HepG2 (cell line): Measurements from ENCODE around the gene HHATL. TPM values are rescaled to one million over a fixed set of nuclear protein-coding genes. Genes with fewer than 3 reads are reported as not detected.
A peak's percentile ranks its signal among the peaks of the same experiment; 100 is the strongest.

Experiments
- ARNTL ChIP-seq: sonication (generic); formaldehyde crosslinking; IDR thresholded peaks from 2 replicates; pipeline ENCODE4 v1.4.0; 2020; ENCODE audit warnings: mild to moderate bottlenecking, missing genetic modification reagents
- ATF5 ChIP-seq: sonication (generic); formaldehyde crosslinking; IDR thresholded peaks from 2 replicates; pipeline ENCODE4 v1.4.0; 2020; ENCODE audit warnings: mild to moderate bottlenecking, low read depth, missing genetic modification reagents
- BCL6 ChIP-seq: IDR thresholded peaks from 2 replicates; pipeline ENCODE4 v1.6.1; 2016; ENCODE audit warnings: missing genetic modification reagents, missing compliant biosample characterization
- CREBL2 ChIP-seq: sonication (generic); formaldehyde crosslinking; IDR thresholded peaks from 2 replicates; pipeline ENCODE4 v1.8.1; 2023; ENCODE audit warnings: missing genetic modification reagents, mild to moderate bottlenecking, borderline replicate concordance
- HNF1B ChIP-seq: sonication (generic); formaldehyde crosslinking; IDR thresholded peaks from 2 replicates; pipeline ENCODE4 v1.5.1; 2020; ENCODE audit warnings: mild to moderate bottlenecking, moderate library complexity, missing genetic modification reagents
- IKZF4 ChIP-seq: sonication (generic); formaldehyde crosslinking; IDR thresholded peaks from 2 replicates; pipeline ENCODE4 v1.5.1; 2020; ENCODE audit warnings: borderline replicate concordance, mild to moderate bottlenecking, low read depth, missing genetic modification reagents; ENCODE audit errors: not compliant biosample characterization
- KLF9 ChIP-seq: IDR thresholded peaks from 2 replicates; pipeline ENCODE4 v1.6.1; 2016; ENCODE audit warnings: low read depth
- MED13 ChIP-seq: sonication (generic); formaldehyde crosslinking; IDR thresholded peaks from 2 replicates; pipeline ENCODE4 v1.5.0; 2020; ENCODE audit warnings: missing genetic modification reagents
- MIER2 ChIP-seq: IDR thresholded peaks from 2 replicates; pipeline ENCODE4 v1.6.1; 2016; ENCODE audit warnings: missing biosample characterization, missing genetic modification reagents
- NCOA2 ChIP-seq: sonication (generic); formaldehyde crosslinking; IDR thresholded peaks from 2 replicates; pipeline ENCODE4 v1.8.0; 2022; ENCODE audit warnings: inconsistent platforms
- ONECUT2 ChIP-seq: sonication (generic); formaldehyde crosslinking; IDR thresholded peaks from 2 replicates; pipeline ENCODE4 v1.4.0; 2020; ENCODE audit warnings: missing genetic modification reagents
- PHF21A ChIP-seq: sonication (generic); formaldehyde crosslinking; IDR thresholded peaks from 2 replicates; pipeline ENCODE4 v1.5.0; 2020; ENCODE audit warnings: mild to moderate bottlenecking, missing genetic modification reagents
- RFX3 ChIP-seq: IDR thresholded peaks from 2 replicates; pipeline ENCODE4 v1.6.1; 2016; ENCODE audit warnings: missing biosample characterization, missing genetic modification reagents
- SPEN ChIP-seq: sonication (generic); formaldehyde crosslinking; IDR thresholded peaks from 2 replicates; pipeline ENCODE4 v1.5.1; 2020; ENCODE audit warnings: low read depth, mild to moderate bottlenecking, missing genetic modification reagents
- TARDBP ChIP-seq: sonication (generic); formaldehyde crosslinking; IDR thresholded peaks from 2 replicates; pipeline ENCODE4 v1.8.0; 2022; ENCODE audit warnings: mild to moderate bottlenecking, missing genetic modification reagents
- XRCC5 ChIP-seq: fragments of 200-400 bp; formaldehyde crosslinking; optimal IDR thresholded peaks from 2 replicates; pipeline ENCODE3; 2017; ENCODE audit warnings: mild to moderate bottlenecking, low read length
- ZNF20 ChIP-seq: sonication (generic); formaldehyde crosslinking; IDR thresholded peaks from 2 replicates; pipeline ENCODE4 v1.4.0; 2020; ENCODE audit warnings: mild to moderate bottlenecking, moderate library complexity, missing genetic modification reagents
- ZNF343 ChIP-seq: sonication (generic); formaldehyde crosslinking; IDR thresholded peaks from 2 replicates; pipeline ENCODE4 v1.4.0; 2020; ENCODE audit warnings: mild to moderate bottlenecking, missing genetic modification reagents
- ZNF552 ChIP-seq: sonication (generic); formaldehyde crosslinking; IDR thresholded peaks from 2 replicates; pipeline ENCODE4 v1.9.0; 2022; ENCODE audit warnings: missing genetic modification reagents, mild to moderate bottlenecking, borderline replicate concordance
- ZNF572 ChIP-seq: sonication (generic); formaldehyde crosslinking; IDR thresholded peaks from 2 replicates; pipeline ENCODE4 v1.5.1; 2020; ENCODE audit warnings: mild to moderate bottlenecking, missing genetic modification reagents
- ZNF615 ChIP-seq: sonication (generic); formaldehyde crosslinking; IDR thresholded peaks from 2 replicates; pipeline ENCODE4 v1.5.0; 2020; ENCODE audit warnings: mild to moderate bottlenecking, missing genetic modification reagents, borderline replicate concordance
- ZNF724P ChIP-seq: sonication (generic); formaldehyde crosslinking; IDR thresholded peaks from 2 replicates; pipeline ENCODE4 v1.8.0; 2022; ENCODE audit warnings: missing genetic modification reagents, borderline replicate concordance
- ZNF839 ChIP-seq: sonication (generic); formaldehyde crosslinking; IDR thresholded peaks from 2 replicates; pipeline ENCODE4 v1.4.0; 2020; ENCODE audit warnings: missing genetic modification reagents, mild to moderate bottlenecking, borderline replicate concordance
- polyA plus RNA-seq, 8 experiments: library from polyadenylated mRNA; depleted of rRNA in 3 of 8; stranded (reverse) in 7 of 8; unstranded in 1 of 8; fragments of >200 nt; fragmentation: Illumina TruSeq in 4 of 8; extraction: Trizol in 4 of 8; gene quantifications; 2 replicates each; pipeline versions ENCODE4 v1.2.1 to v1.2.3, GENCODE V29; 2011 to 2016; ENCODE audit warnings: low read depth in 4 of 8, missing spikeins in 1 of 8, mixed read lengths in 1 of 8; ENCODE audit not compliant: insufficient read depth in 1 of 8
- total RNA-seq, 5 experiments: library from RNA; depleted of rRNA; stranded (reverse); fragments of >200 nt; fragmentation: Illumina TruSeq; extraction: Trizol; gene quantifications; 2 replicates each; pipeline ENCODE4 v1.2.3, GENCODE V29; 2016; ENCODE audit warnings: low read depth in 1 of 5

The HHATL gene
- total and polyA plus RNA-seq, 2 of the 13 experiments (the other 11 are each of a cell fraction or from before 2014, with no cell fraction given), result 0.26 TPM; not detected in 1

- 0 out of 2 replicates have a peak, but pooled peaks have one; percentile 42 for TF ChIP-seq ATF5 (CRISPR knock-in tag)
- peak; percentile 69; the same call in 1 of the 2 replicates for TF ChIP-seq KLF9
- peak; percentile 44; the same call in 1 of the 2 replicates for TF ChIP-seq BCL6 (CRISPR knock-in tag)
- TF ChIP-seq ZNF20 (CRISPR knock-in tag), result no peak
- peak; percentile 94 for TF ChIP-seq PHF21A (CRISPR knock-in tag)
- peak; percentile 17; the same call in 1 of the 2 replicates for TF ChIP-seq SPEN (CRISPR knock-in tag)
- TF ChIP-seq ZNF615, result no peak
- TF ChIP-seq NCOA2 (CRISPR knock-in tag), result peak; percentile 88
- TF ChIP-seq ZNF552 (CRISPR knock-in tag), result no peak
- TF ChIP-seq MED13 (CRISPR knock-in tag), result 0 out of 2 replicates have a peak, but pooled peaks have one; percentile 71
- TF ChIP-seq TARDBP, result peak; percentile 95
- no peak for TF ChIP-seq CREBL2
- peak; percentile 68 for TF ChIP-seq XRCC5
- no peak for TF ChIP-seq ONECUT2 (CRISPR knock-in tag)
- TF ChIP-seq ZNF343 (CRISPR knock-in tag), result 0 out of 2 replicates have a peak, but pooled peaks have one; percentile 10
- no peak for TF ChIP-seq IKZF4 (CRISPR knock-in tag)
- 0 out of 2 replicates have a peak, but pooled peaks have one; percentile 39 for TF ChIP-seq HNF1B (CRISPR knock-in tag)
- no peak for TF ChIP-seq ZNF839 (CRISPR knock-in tag)
- no peak for TF ChIP-seq ZNF572 (CRISPR knock-in tag)
- TF ChIP-seq MIER2 (CRISPR knock-in tag), result peak; percentile 85
- TF ChIP-seq RFX3 (CRISPR knock-in tag), result no peak
- peak; percentile 49; the same call in 1 of the 2 replicates for TF ChIP-seq ARNTL (CRISPR knock-in tag)
- TF ChIP-seq ZNF724P (CRISPR knock-in tag), result no peak; the same call in 1 of the 2 replicates
Measured at GRCh38 chr3:42732196-42732828, 29.7 kb upstream of the HHATL start (continued).
